ENCODE results near the gene KLHDC8B.

The KLHDC8B gene

GRCh38 chr3:49124991-49125670 is 46.3 kb upstream of the KLHDC8B start:
- WGBS (ENCODE audit: insufficient coverage) = 89% methylated on average over 10 of the region's 14 CpGs
- peaks cover 0 to 27% (median 0%) of the 10 kb centered on the region in 4 experiments for H3K36me3 ChIP-seq (ENCODE audit: control insufficient read depth in 4 of 4, insufficient read depth in 4 of 4, low read length in 3 of 4)
- CTCF ChIA-PET = no interaction called here

GRCh38 chr3:49131040-49131439 is 40.4 kb upstream of the KLHDC8B start:
- peaks cover 0 to 3% (median 0%) of the 10 kb centered on the region in 4 experiments for H3K36me3 ChIP-seq (ENCODE audit: control insufficient read depth in 4 of 4, insufficient read depth in 4 of 4, low read length in 3 of 4)
- H3K27me3 ChIP-seq (replicated peaks in 2 of 5; ENCODE audit: control insufficient read depth in 4 of 5, insufficient read depth in 5 of 5, low read length in 4 of 5) = no peaks in the 10 kb centered on the region
- no peak overlapping the region for H3K27ac ChIP-seq (ENCODE audit: insufficient read depth in 1 of 2, low read depth in 1 of 2, low read length in 2 of 2, poor library complexity in 1 of 2, severe bottlenecking in 2 of 2)
- POLR2A ChIA-PET = interaction anchor here (1.7 kb wide), 1 partner anchor 37 kb away, joined by 11 read pairs; the partner anchor contains the start of gene QRICH1
- H3K4me1 ChIP-seq (ENCODE audit: control extremely low read depth in 1 of 4, control insufficient read depth in 4 of 4, insufficient read depth in 4 of 4, low read length in 3 of 4) = peaks cover 5 to 25% (median 18%) of the 10 kb centered on the region in 4 experiments
- no peak overlapping the region for H3K4me3 ChIP-seq (ENCODE audit: control insufficient read depth in 1 of 7, extremely low read depth in 1 of 7, insufficient read depth in 4 of 7, low read depth in 2 of 7, low read length in 6 of 7)
- CTCF ChIA-PET = interaction anchor here (1.0 to 4.7 kb wide), 4 partner anchors 10 to 107 kb away, joined by 3 to 35 read pairs (median 4); partner anchors contain the start of gene USP19
- WGBS (ENCODE audit: insufficient coverage) = 94% methylated on average over 12 of the region's 12 CpGs
- no peak for DNase-seq
- H3K9me3 ChIP-seq (ENCODE audit: control extremely low read depth in 1 of 5, control insufficient read depth in 4 of 5, insufficient read depth in 2 of 5, low read depth in 1 of 5, low read length in 4 of 5) = no peaks in the 10 kb centered on the region

More at GRCh38 chr3:49124991-49125670, 46.3 kb upstream of the KLHDC8B start:
- Histone ChIP-seq H3K4me1 (ENCODE audit: control extremely low read depth in 1 of 4, control insufficient read depth in 4 of 4, insufficient read depth in 4 of 4, low read length in 3 of 4) (peaks cover 0 to 11% (median 8%) of the 10 kb centered on the region in 4 experiments), H3K4me3 (ENCODE audit: control insufficient read depth in 1 of 7, extremely low read depth in 1 of 7, insufficient read depth in 4 of 7, low read depth in 2 of 7, low read length in 6 of 7) (no peak overlapping the region), H3K9me3 (ENCODE audit: control extremely low read depth in 1 of 5, control insufficient read depth in 4 of 5, insufficient read depth in 2 of 5, low read depth in 1 of 5, low read length in 4 of 5) (no peaks in the 10 kb centered on the region), H3K27me3 (replicated peaks in 2 of 5; ENCODE audit: control insufficient read depth in 4 of 5, insufficient read depth in 5 of 5, low read length in 4 of 5) (no peaks in the 10 kb centered on the region), H3K27ac (ENCODE audit: insufficient read depth in 1 of 2, low read depth in 1 of 2, low read length in 2 of 2, poor library complexity in 1 of 2, severe bottlenecking in 2 of 2) (no peak overlapping the region)
- no peak for DNase-seq
- POLR2A ChIA-PET = no interaction called here

- H3K27ac ChIP-seq (ENCODE audit: insufficient read depth in 1 of 2, low read depth in 1 of 2, low read length in 2 of 2, poor library complexity in 1 of 2, severe bottlenecking in 2 of 2) = no peak overlapping the region
- no peak overlapping the region for H3K4me3 ChIP-seq (ENCODE audit: control insufficient read depth in 1 of 7, extremely low read depth in 1 of 7, insufficient read depth in 4 of 7, low read depth in 2 of 7, low read length in 6 of 7)
- 100% methylated on average over 6 of the region's 6 CpGs for WGBS (ENCODE audit: insufficient coverage)
- H3K9me3 ChIP-seq (ENCODE audit: control extremely low read depth in 1 of 5, control insufficient read depth in 4 of 5, insufficient read depth in 2 of 5, low read depth in 1 of 5, low read length in 4 of 5) = no peaks in the 10 kb centered on the region
- CTCF ChIA-PET = interaction anchor here (1.4 to 4.7 kb wide), 5 partner anchors 10 to 144 kb away, joined by 3 to 35 read pairs (median 4); partner anchors contain the start of gene USP19
- DNase-seq = no peak
- peaks cover 0 to 3% (median 0%) of the 10 kb centered on the region in 4 experiments for H3K36me3 ChIP-seq (ENCODE audit: control insufficient read depth in 4 of 4, insufficient read depth in 4 of 4, low read length in 3 of 4)
- H3K27me3 ChIP-seq (replicated peaks in 2 of 5; ENCODE audit: control insufficient read depth in 4 of 5, insufficient read depth in 5 of 5, low read length in 4 of 5) = no peaks in the 10 kb centered on the region
- POLR2A ChIA-PET = interaction anchor here (1.1 to 1.7 kb wide), 2 partner anchors 11 to 38 kb away, joined by 5 to 11 read pairs; partner anchors contain the start of genes QRICH1 and USP19
- H3K4me1 ChIP-seq (ENCODE audit: control extremely low read depth in 1 of 4, control insufficient read depth in 4 of 4, insufficient read depth in 4 of 4, low read length in 3 of 4) = peaks cover 5 to 25% (median 18%) of the 10 kb centered on the region in 4 experiments
These were observed 39.8 kb upstream of the KLHDC8B start for GRCh38 chr3:49131576-49131975.

- ChIA-PET POLR2A (interaction anchor here (1.1 to 1.7 kb wide), 2 partner anchors 11 to 38 kb away, joined by 5 to 11 read pairs; partner anchors contain the start of genes QRICH1 and USP19), CTCF (interaction anchor here (0.6 to 4.7 kb wide), 11 partner anchors 11 to 144 kb away, joined by 3 to 35 read pairs (median 4); partner anchors contain the start of genes KLHDC8B, QRICH1 and USP19)
- H3K27ac ChIP-seq (ENCODE audit: insufficient read depth in 1 of 2, low read depth in 1 of 2, low read length in 2 of 2, poor library complexity in 1 of 2, severe bottlenecking in 2 of 2) = no peak overlapping the region
- H3K27me3 ChIP-seq (replicated peaks in 2 of 5; ENCODE audit: control insufficient read depth in 4 of 5, insufficient read depth in 5 of 5, low read length in 4 of 5) = no peaks in the 10 kb centered on the region
- no peak for DNase-seq
- H3K9me3 ChIP-seq (ENCODE audit: control extremely low read depth in 1 of 5, control insufficient read depth in 4 of 5, insufficient read depth in 2 of 5, low read depth in 1 of 5, low read length in 4 of 5) = no peaks in the 10 kb centered on the region
- WGBS (ENCODE audit: insufficient coverage) = 89% methylated on average over 6 of the region's 9 CpGs
- peak overlapping the region in 2 of 7 experiments; percentile 29 to 76 for H3K4me3 ChIP-seq (ENCODE audit: control insufficient read depth in 1 of 7, extremely low read depth in 1 of 7, insufficient read depth in 4 of 7, low read depth in 2 of 7, low read length in 6 of 7)
- peaks cover 0 to 3% (median 0%) of the 10 kb centered on the region in 4 experiments for H3K36me3 ChIP-seq (ENCODE audit: control insufficient read depth in 4 of 4, insufficient read depth in 4 of 4, low read length in 3 of 4)
- H3K4me1 ChIP-seq (ENCODE audit: control extremely low read depth in 1 of 4, control insufficient read depth in 4 of 4, insufficient read depth in 4 of 4, low read length in 3 of 4) = peaks cover 5 to 25% (median 18%) of the 10 kb centered on the region in 4 experiments
These were observed 39.3 kb upstream of the KLHDC8B start for GRCh38 chr3:49132073-49132436.

- DNase-seq = peak; percentile 76 to 88 (median 83)
- Histone ChIP-seq H3K27ac (ENCODE audit: insufficient read depth in 1 of 2, low read depth in 1 of 2, low read length in 2 of 2, poor library complexity in 1 of 2, severe bottlenecking in 2 of 2) (peak within 1 kb of the TSS; percentile 33 to 77), H3K9me3 (ENCODE audit: control extremely low read depth in 1 of 5, control insufficient read depth in 4 of 5, insufficient read depth in 2 of 5, low read depth in 1 of 5, low read length in 4 of 5) (no peaks in the 10 kb centered on the region), H3K4me1 (ENCODE audit: control extremely low read depth in 1 of 4, control insufficient read depth in 4 of 4, insufficient read depth in 4 of 4, low read length in 3 of 4) (peaks cover 5 to 25% (median 18%) of the 10 kb centered on the region in 4 experiments), H3K27me3 (replicated peaks in 2 of 5; ENCODE audit: control insufficient read depth in 4 of 5, insufficient read depth in 5 of 5, low read length in 4 of 5) (no peaks in the 10 kb centered on the region), H3K4me3 (ENCODE audit: control insufficient read depth in 1 of 7, extremely low read depth in 1 of 7, insufficient read depth in 4 of 7, low read depth in 2 of 7, low read length in 6 of 7) (peak within 1 kb of the TSS; percentile 25 to 77 (median 55)), H3K36me3 (ENCODE audit: control insufficient read depth in 4 of 4, insufficient read depth in 4 of 4, low read length in 3 of 4) (peaks cover 0 to 3% (median 0%) of the 10 kb centered on the region in 4 experiments)
- POLR2A ChIA-PET = interaction anchor here (0.6 to 1.7 kb wide), 3 partner anchors 12 to 305 kb away, joined by 3 to 11 read pairs (median 5); partner anchors contain the start of genes QRICH1 and USP19
- CTCF ChIA-PET = interaction anchor here (0.6 to 4.7 kb wide), 12 partner anchors 11 to 145 kb away, joined by 3 to 35 read pairs (median 4); partner anchors contain the start of genes KLHDC8B, QRICH1 and USP19
- WGBS (ENCODE audit: insufficient coverage) = 40% methylated on average over 15 of the region's 28 CpGs
These were observed 38.8 kb upstream of the KLHDC8B start, which contains the start of gene LAMB2 for GRCh38 chr3:49132437-49133225. Gene LAMB2, minus strand, starts transcription at chr3:49133050. Its CDS starts 183 bp downstream, at chr3:49132867.

GRCh38 chr3:49133226-49133951 is 38.0 kb upstream of the KLHDC8B start:
- DNase-seq = peak; percentile 50 to 70 (median 65)
- peaks cover 5 to 25% (median 18%) of the 10 kb centered on the region in 4 experiments for H3K4me1 ChIP-seq (ENCODE audit: control extremely low read depth in 1 of 4, control insufficient read depth in 4 of 4, insufficient read depth in 4 of 4, low read length in 3 of 4)
- H3K36me3 ChIP-seq (ENCODE audit: control insufficient read depth in 4 of 4, insufficient read depth in 4 of 4, low read length in 3 of 4) = no peaks in the 10 kb centered on the region
- WGBS (ENCODE audit: insufficient coverage) = 25% methylated on average over 12 of the region's 30 CpGs
- peak overlapping the region; percentile 33 to 77 for H3K27ac ChIP-seq (ENCODE audit: insufficient read depth in 1 of 2, low read depth in 1 of 2, low read length in 2 of 2, poor library complexity in 1 of 2, severe bottlenecking in 2 of 2)
- POLR2A ChIA-PET = interaction anchor here (0.6 to 1.1 kb wide), 4 partner anchors 24 to 305 kb away, joined by 3 to 5 read pairs (median 4); partner anchors contain the start of gene QRICH1
- CTCF ChIA-PET = interaction anchor here (0.5 to 4.7 kb wide), 6 partner anchors 12 to 145 kb away, joined by 3 to 35 read pairs (median 5); partner anchors contain the start of genes QRICH1 and USP19
- no peaks in the 10 kb centered on the region for H3K9me3 ChIP-seq (ENCODE audit: control extremely low read depth in 1 of 5, control insufficient read depth in 4 of 5, insufficient read depth in 2 of 5, low read depth in 1 of 5, low read length in 4 of 5)
- peak overlapping the region; percentile 19 to 77 (median 53) for H3K4me3 ChIP-seq (ENCODE audit: control insufficient read depth in 1 of 7, extremely low read depth in 1 of 7, insufficient read depth in 4 of 7, low read depth in 2 of 7, low read length in 6 of 7)
- H3K27me3 ChIP-seq (replicated peaks in 2 of 5; ENCODE audit: control insufficient read depth in 4 of 5, insufficient read depth in 5 of 5, low read length in 4 of 5) = peaks cover 0 to 1% (median 0%) of the 10 kb centered on the region in 5 experiments
